NK-92 (cell line): ENCODE measurements around the gene MRPL37.
"Not testable (repeated sequence)": the region's sequence is repeated elsewhere in the genome, so short reads cannot be mapped to it uniquely, and the experiment has no call there.

Experiments
- DNase-seq: peaks from one replicate; lab custom pipeline; 2025; ENCODE audit not compliant: unreplicated experiment; lab: John Stamatoyannopoulos, UW

The MRPL37 gene

GRCh38 chr1:54199765-54200518 lies at the start of gene MRPL37, which contains the start of gene CYB5RL:
MRPL37 (plus strand) TSS chr1:54200167; CDS start chr1:54200244, 77 bp downstream.
CYB5RL (minus strand) TSS chr1:54200030; CDS start chr1:54195616, 4,414 bp downstream.
- peak; percentile 18 for DNase-seq

- DNase-seq: no peak
These were observed 49.0 kb upstream of the MRPL37 start for GRCh38 chr1:54151013-54151412.

- no peak for DNase-seq
These were observed 47.3 kb upstream of the MRPL37 start, which contains the start of gene CDCP2 for GRCh38 chr1:54152696-54153095. CDCP2 (minus strand) TSS chr1:54153000; CDS start chr1:54152922, 78 bp downstream.

- DNase-seq: no peak
These were observed 46.2 kb upstream of the MRPL37 start for GRCh38 chr1:54153535-54154439.

- no peak for DNase-seq
These were observed 43.8 kb upstream of the MRPL37 start for GRCh38 chr1:54156201-54156600.

- DNase-seq: no peak
These were observed 43.0 kb upstream of the MRPL37 start for GRCh38 chr1:54156986-54157385.

GRCh38 chr1:54157401-54157800 lies 42.6 kb upstream of the MRPL37 start:
- no peak for DNase-seq

- no peak for DNase-seq
These were observed 41.9 kb upstream of the MRPL37 start for GRCh38 chr1:54158071-54158470.

- no peak for DNase-seq
These were observed 40.1 kb upstream of the MRPL37 start for GRCh38 chr1:54159733-54160316.

- DNase-seq: no peak
These were observed 39.6 kb upstream of the MRPL37 start for GRCh38 chr1:54160351-54160750.

- DNase-seq: no peak
These were observed 38.3 kb upstream of the MRPL37 start for GRCh38 chr1:54161495-54162168.

- DNase-seq: no peak
These were observed 36.9 kb upstream of the MRPL37 start for GRCh38 chr1:54163051-54163450.

GRCh38 chr1:54163573-54163972 lies 36.4 kb upstream of the MRPL37 start:
- DNase-seq: no peak

GRCh38 chr1:54165146-54165545 lies 34.8 kb upstream of the MRPL37 start:
- DNase-seq: no peak

- DNase-seq: not testable (repeated sequence)
These were observed 33.6 kb upstream of the MRPL37 start for GRCh38 chr1:54166357-54166756.

- DNase-seq: no peak
These were observed 32.4 kb upstream of the MRPL37 start for GRCh38 chr1:54167422-54168139.

GRCh38 chr1:54168206-54168965 lies 31.6 kb upstream of the MRPL37 start:
- no peak for DNase-seq

- DNase-seq: no peak
These were observed 30.9 kb upstream of the MRPL37 start for GRCh38 chr1:54169068-54169467.

GRCh38 chr1:54171016-54171415 lies 29.0 kb upstream of the MRPL37 start:
- DNase-seq: no peak
